NCI-H226 (cell line): ENCODE results near the gene VAT1L.

Experiments
- DNase-seq: peaks from one replicate; pipeline ENCODE4 v3.0.0-alpha.2; 2015

VAT1L gene

GRCh38 chr16:77836801-77837200 is 48.4 kb downstream of the VAT1L start:
- DNase-seq: no peak

DNA sequence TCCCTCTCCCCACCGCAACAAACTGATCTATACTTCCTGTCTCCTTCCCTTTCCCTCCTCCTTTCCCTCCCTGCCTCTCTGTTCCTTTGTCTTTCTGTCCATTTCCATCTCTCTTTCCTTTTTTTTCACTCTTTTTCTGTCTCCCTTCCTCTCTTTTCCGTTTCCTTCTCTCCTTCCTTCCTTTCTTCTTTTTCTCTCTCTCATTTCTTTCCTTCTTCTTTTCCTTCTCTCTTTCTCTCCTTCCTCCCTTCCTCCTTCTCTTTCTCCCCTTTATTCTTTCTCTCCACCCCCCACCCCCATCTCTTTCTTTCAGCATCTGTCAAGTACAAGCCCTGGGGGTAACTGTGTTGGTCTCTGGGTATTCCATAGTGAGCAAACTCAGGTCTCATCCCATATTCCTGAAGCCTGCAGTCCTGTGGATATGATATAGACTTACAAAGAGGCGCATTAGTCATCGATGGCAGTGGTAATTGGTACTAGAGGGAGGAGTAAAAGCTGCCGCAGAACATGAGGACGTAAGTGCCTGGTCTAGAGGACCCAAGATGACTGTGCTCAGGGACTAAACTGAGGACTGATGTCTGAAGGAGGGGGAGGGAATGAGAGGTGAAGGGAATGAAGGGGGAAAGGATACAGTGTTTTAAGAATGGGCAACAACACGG is 50.4 kb downstream of the VAT1L start:
- DNase-seq: no peak

GRCh38 chr16:77840093-77840492 is 51.7 kb downstream of the VAT1L start:
- DNase-seq: no peak

DNA sequence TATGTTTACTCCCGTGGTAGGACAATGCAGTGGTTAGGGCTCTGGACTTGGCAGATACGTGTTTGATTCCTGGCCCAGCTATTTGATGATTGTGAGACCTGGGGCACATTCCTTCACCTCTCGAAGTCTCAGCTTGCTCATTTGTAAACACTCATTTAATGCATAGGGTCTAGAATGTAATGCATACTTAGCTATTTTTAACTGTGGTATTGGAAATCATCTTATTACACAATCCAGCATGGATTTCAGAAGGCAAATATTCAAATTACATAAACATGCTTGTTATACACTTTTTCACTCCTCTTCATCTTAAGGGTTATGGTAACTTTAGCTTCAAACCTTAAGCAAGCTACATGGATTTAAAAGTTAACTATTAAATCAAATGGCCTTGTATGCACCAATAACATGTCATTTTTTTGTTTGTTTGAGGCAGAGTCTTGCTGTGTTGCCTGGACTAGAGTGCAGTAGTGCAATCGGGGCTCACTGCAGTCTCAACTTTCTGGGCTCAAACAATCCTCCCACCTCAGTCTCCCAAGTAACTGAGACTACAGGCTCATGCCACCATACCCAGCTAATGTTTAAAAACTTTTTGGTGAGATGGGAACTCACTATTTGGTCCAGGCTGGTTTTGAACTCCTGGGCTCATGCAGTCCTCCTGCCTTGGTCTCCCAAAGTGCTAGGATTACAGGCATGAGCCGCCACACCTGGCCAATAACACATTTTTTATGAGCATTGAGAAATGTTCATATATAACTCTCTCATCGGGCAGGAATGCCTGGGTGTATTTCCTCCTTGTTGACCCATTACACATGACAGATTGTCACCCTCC is 52.5 kb downstream of the VAT1L start:
- DNase-seq: no peak

- no peak for DNase-seq
Measured at GRCh38 chr16:77841502-77841763, 53.1 kb downstream of the VAT1L start.

DNA sequence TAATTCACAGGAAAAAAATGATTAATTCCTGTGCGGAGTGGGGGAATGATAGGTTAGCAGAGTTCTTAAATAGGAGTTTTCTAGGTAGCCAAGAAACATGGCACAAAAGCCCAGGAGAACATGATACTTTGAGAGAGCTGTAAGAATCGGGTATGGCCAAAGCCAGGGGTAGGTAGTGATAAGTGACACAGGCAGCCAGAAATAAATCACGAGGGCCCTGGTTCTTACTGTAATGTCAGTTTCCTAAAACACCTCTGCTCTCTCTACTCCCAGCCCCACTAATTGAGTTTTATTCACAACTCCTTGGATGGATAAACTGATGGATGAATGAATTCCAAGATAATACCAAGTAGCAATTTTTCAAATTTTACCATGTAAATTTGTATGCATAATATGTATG is 54.1 kb downstream of the VAT1L start:
- DNase-seq: no peak

DNA sequence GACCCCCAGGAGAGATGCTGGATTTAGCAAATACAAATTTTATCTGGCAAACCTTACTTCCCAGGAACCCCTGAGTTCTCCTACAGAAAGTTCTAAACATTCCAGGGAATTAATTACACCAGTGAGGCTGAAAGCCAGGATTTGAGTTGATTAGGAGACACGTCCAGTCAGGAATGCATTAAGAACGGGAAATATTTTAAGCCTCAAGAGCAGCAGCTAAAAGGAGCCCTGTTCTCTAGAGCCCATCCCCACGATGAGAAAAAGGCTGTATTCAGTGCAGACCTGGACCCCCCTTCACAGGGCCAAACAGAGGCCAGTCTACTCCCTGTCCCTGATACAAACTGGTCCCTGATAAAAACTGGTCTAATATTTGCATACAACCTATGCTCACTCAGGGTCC is 55.0 kb downstream of the VAT1L start:
- no peak for DNase-seq

- DNase-seq: no peak
Measured at GRCh38 chr16:77844801-77845200, 56.4 kb downstream of the VAT1L start.

DNA sequence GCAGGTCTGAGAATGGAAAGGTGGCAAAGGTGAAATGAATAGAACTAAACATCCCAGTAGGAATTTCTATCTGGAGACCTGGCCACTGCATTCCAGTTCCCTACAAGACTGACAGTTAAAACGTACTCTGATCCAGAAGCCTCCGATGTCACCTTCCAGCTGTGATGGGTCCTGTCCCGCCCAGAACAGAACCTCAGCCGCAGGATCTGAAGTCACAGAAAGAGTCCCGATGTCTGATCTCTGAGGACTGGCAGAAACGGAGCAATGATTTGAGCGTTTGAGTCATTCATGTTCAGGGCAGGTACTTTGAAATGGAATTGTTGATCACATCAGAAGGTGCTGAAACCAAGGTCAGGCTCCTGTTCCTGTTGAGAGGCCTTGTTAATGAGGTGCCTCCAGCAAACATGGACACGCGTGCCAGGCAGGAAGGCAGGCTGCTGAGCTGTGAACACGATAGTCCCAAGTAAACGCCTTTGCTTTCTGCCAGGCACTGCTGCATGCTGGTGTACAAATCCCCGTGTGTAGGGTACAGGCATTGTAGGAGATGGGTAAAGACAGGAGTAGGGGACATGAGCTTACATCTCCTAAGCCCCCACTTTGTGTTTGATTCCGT is 61.4 kb downstream of the VAT1L start:
- no peak for DNase-seq

DNA sequence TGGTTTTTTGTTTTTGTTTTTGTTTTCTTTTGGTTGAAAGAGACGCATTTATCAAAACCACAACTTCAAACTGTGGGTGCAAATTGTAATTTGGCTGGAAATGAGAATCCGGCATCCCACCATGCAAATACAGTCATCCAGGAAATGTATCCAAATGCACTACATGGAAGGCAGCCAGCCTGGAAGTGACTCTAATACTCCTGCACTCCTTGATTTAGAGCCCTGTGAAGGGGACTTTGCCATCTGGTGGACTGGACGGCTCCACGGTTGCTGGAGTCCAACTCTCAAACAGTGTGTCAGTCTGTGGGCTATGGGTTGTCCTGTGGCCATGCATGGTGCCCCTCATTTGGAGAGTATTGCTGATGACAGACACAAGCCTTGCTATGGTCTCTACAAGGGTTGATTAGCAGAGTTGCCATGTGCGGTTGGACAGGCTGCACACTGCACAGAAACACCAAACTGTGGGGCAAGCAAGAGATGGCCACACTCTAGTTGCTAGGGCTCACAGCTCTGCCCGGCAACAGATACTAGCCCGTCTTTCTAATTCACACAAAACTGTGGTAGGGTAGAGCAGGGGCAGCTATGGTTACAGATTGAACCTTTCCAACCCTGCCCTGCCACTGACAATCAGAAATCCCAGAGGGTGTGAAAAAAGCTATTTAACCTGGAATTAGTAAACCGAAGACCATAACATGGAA is 62.4 kb downstream of the VAT1L start:
- no peak for DNase-seq

- no peak for DNase-seq
Measured at GRCh38 chr16:77853161-77853560, 64.8 kb downstream of the VAT1L start.

DNA sequence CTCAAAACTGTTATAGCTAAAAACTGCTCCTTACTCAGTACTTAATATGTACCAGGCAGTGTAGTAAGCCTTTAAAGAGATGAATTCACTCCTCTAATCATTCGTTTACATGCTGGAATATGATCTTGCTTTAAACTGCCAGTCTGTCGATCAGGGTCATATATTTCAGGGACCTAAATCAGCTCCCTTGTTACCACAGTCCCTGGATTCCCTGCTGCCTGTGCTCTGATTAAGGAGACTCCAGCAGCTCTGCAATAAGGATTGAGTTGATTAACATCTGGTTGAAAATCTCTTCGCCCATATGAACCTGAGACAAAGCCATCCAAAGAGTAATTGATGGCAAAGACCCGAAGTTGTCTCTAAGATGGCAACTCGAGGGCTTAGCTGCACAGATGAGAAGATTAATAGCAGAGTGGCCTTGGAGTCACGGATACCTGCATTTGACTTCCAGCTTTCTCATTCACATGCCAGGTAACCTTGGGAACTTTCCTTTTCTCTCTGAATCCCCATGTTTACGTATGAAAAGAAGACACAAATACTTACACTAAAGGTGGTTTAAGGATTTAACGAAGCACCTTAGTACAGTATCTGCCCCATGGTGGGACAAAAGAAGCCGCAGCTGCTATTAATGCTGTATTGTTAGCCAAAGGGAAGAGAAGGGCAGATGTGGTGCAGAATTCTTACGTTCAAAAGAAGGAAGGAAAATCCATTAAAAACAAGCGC is 68.2 kb downstream of the VAT1L start:
- no peak for DNase-seq

DNA sequence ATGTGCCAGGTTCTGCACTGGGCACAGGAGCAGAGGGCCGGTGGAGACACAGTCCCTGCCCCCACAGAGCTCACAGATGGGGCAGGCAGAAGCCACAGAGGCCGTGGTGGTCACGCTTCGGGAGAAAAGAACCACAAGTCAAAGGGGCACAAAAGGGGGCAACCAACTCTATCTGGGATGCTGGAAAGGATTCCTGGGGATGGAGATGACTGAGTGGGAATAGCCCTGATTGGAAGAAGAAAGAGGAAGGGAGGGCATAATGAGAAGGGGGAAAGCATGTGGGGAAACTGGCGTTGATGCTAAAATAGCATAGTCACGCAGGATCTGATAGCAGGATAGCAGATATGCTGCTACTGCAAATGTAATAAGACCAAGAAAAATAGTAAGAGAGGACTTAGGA is 69.7 kb downstream of the VAT1L start:
- DNase-seq: no peak

GRCh38 chr16:77859493-77860232 is 71.3 kb downstream of the VAT1L start:
- DNase-seq: no peak

DNA sequence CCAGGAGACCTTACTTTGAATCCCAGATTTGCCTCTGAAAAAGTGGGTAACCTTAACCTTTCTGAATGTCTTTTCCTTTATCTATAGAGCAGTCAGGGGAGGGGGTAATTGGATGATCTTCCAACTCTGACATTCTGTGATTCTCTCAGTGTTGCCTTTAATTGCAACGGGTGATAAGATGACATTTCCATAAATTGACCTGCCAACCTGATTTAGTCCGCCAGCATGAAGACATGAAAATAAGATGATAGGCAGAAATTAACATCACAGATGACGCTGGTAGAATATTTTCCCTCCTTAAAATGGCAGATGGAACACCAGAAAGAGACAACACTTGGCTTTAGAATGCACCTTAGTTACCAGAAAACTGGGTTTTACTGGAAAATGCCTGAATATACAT is 72.6 kb downstream of the VAT1L start:
- no peak for DNase-seq

DNA sequence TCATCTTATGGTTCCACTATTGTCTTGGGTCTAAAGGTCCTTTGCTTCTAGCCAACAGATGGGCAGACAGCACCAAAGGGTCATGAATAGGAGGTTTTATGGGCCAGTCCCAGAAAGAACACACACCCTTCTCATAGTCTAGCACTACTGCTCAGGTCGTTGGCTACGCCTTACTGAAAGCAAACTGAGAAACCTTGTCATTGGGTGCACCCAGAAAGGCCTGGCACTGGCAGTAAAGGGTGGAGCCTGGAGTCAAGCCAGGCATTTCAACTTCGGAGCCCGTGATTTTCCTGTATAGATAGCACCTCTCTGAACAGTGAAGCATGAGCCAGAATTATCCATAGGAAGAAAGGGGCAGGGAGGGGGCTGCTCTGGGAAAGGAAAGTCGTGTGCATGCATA is 74.9 kb downstream of the VAT1L start:
- DNase-seq: no peak

- DNase-seq: no peak
Measured at GRCh38 chr16:77866752-77867151, 78.4 kb downstream of the VAT1L start.

- no peak for DNase-seq
Measured at GRCh38 chr16:77868052-77868451, 79.7 kb downstream of the VAT1L start.

DNA sequence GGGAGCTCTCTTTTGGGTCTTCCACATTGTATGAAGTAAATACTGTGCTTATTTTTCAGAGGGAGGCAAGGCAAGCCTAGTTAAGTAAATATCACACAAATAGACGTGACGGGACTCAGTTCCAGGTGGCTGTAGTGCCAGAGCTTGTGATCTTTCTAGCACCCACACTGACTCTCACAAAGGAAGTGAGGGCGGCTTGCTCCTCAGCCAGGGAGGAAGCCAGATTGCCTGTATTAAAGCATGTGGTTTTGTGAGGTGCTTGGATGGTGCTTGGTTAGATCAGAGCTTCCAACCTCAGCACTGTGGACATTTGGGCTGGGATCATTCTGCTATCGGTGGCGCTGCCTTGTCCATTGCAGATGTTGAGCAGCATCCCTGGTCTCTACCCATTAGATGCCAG is 80.1 kb downstream of the VAT1L start:
- DNase-seq: no peak

DNA sequence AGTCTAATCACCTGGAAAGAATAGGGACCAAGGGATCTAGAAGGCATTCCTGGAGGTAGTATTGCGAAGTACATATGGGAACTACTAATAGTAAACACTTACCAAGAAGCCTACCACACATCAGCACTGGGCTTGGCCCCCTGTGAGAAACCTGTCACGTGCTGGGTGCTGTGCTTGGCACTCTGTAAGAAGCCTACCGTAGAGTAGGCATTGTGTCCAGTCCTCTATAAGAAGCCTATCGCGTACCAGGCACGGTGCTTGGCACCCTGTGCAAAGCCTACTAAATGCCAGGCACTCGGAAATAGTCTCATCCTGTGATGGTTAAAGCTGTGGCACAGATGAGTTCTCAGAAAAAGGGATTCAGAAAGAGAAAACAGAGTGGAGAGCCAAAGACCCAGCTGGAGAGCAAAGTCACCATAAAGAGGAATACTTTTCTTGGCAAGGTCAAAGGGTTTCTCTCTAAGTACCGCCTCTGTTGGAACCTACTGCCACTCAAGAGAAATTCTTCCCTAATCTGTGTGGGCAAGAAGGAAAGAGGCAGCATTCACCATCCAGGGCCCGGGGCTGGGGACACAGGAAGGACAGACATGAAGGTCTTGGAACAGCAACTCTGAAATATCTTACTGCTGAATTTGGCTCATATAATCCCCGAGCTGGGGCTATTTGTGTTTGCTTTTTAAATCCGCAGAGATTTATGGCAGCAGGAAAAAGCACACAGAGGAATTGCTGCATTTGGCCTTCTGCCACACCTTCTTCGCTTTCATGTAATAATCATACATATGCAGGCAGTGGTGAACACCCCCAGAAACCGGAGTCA is 81.8 kb downstream of the VAT1L start:
- DNase-seq: no peak

GRCh38 chr16:77871932-77872331 is 83.6 kb downstream of the VAT1L start:
- no peak for DNase-seq

DNA sequence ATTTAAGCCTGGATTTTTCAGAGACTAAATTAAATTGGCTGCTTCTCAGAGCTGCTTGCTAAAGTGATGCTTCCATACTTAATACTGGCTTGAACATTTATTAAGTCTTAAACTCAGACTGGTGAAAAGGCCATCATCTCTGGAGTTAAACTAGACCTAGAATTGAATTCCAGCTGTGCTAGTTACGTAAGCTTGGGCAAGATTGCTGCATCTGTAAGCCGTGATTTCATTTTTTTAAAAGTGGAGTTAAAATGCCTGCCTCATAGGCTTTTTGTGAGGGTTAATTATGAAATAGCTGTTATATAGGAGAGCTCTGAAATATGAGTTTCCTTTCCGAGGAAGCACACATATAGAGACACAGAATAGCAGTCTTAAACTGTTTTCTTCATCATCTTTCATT is 84.7 kb downstream of the VAT1L start:
- no peak for DNase-seq
